ENCODE measurements around the gene UROD.
"Not testable (repeated sequence)": the region's sequence is repeated elsewhere in the genome, so short reads cannot be mapped to it uniquely, and the experiment has no call there.

UROD gene

GRCh38 chr1:45057542-45057941 is 45.5 kb downstream of the UROD start:
- Histone ChIP-seq H3K27me3 (replicated peaks; ENCODE audit: insufficient read depth, low read length) (no peaks in the 10 kb centered on the region), H2AFZ (ENCODE audit: low read length) (no peak overlapping the region), H3K9ac (ENCODE audit: low read length) (no peak overlapping the region), H3K4me1 (ENCODE audit: low read length) (peaks cover 2% of the 10 kb centered on the region; the same call in 1 of the 2 replicates), H3K36me3 (replicated peaks; ENCODE audit: insufficient read depth, low read length) (no peaks in the 10 kb centered on the region), H3K9me3 (replicated peaks; ENCODE audit: insufficient read depth, low read length) (no peaks in the 10 kb centered on the region), H3K79me2 (ENCODE audit: low read length) (no peaks in the 10 kb centered on the region), H3K9me2 (replicated peaks; ENCODE audit: insufficient read depth, low read length) (no peaks in the 10 kb centered on the region), H3K4me3 (ENCODE audit: low read length) (no peak overlapping the region), H4K20me1 (ENCODE audit: insufficient read depth, low read length) (no peaks in the 10 kb centered on the region), H3K27ac (ENCODE audit: low read length) (no peak overlapping the region), H3K4me2 (ENCODE audit: low read depth, low read length) (no peak overlapping the region), H3F3A (ENCODE audit: insufficient read depth, low read length) (no peaks in the 10 kb centered on the region)
- no peak for DNase-seq
- TF ChIP-seq CTCF (IDR thresholded peaks at IDR 0.05; ENCODE audit: low read length) (no peak), EZH2 (optimal IDR thresholded peaks at IDR 0.05; ENCODE audit: low read depth, low read length) (no peak), EZH2phosphoT487 (IDR thresholded peaks at IDR 0.05; ENCODE audit: low read length) (no peak)

DNA sequence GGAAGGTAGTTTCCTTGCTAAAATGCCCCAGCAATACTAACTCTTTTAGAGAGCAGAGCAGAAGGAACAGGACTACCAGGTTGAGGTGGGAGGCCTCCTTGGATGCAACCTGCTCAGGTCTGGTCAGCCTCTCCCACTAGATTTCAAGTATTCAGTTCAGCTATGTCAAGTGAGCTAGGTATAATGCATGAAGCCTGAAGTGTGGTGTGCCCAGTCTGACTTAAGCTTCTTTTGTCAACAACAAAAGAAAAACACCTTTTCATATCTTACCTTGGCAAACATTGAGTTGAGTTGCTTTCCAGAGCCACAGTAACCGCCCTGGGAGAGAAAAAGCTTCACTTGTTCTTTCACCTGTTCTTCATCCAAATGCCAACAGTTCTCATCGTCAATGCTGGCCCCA is 47.8 kb downstream of the UROD start:
- TF ChIP-seq EZH2 (optimal IDR thresholded peaks at IDR 0.05; ENCODE audit: low read depth, low read length) (no peak), CTCF (IDR thresholded peaks at IDR 0.05; ENCODE audit: low read length) (no peak), EZH2phosphoT487 (IDR thresholded peaks at IDR 0.05; ENCODE audit: low read length) (no peak)

GRCh38 chr1:45062463-45062862 is 50.4 kb downstream of the UROD start:
- H3K36me3 ChIP-seq (replicated peaks; ENCODE audit: insufficient read depth, low read length); H2AFZ ChIP-seq (ENCODE audit: low read length); H3K79me2 ChIP-seq (ENCODE audit: low read length); H3K27ac ChIP-seq (ENCODE audit: low read length); H3K4me1 ChIP-seq (ENCODE audit: low read length); H4K20me1 ChIP-seq (ENCODE audit: insufficient read depth, low read length); DNase-seq; H3F3A ChIP-seq (ENCODE audit: insufficient read depth, low read length); H3K9ac ChIP-seq (ENCODE audit: low read length); H3K4me2 ChIP-seq (ENCODE audit: low read depth, low read length); H3K4me3 ChIP-seq (ENCODE audit: low read length); H3K9me2 ChIP-seq (replicated peaks; ENCODE audit: insufficient read depth, low read length); H3K27me3 ChIP-seq (replicated peaks; ENCODE audit: insufficient read depth, low read length); H3K9me3 ChIP-seq (replicated peaks; ENCODE audit: insufficient read depth, low read length): not testable (repeated sequence)

More for the DNA sequence above, 47.8 kb downstream of the UROD start:
- Histone ChIP-seq H3K36me3 (replicated peaks; ENCODE audit: insufficient read depth, low read length) (no peaks in the 10 kb centered on the region), H3F3A (ENCODE audit: insufficient read depth, low read length) (no peaks in the 10 kb centered on the region), H3K4me1 (ENCODE audit: low read length) (no peaks in the 10 kb centered on the region), H3K79me2 (ENCODE audit: low read length) (no peaks in the 10 kb centered on the region), H3K27ac (ENCODE audit: low read length) (no peak overlapping the region), H4K20me1 (ENCODE audit: insufficient read depth, low read length) (no peaks in the 10 kb centered on the region), H3K4me2 (ENCODE audit: low read depth, low read length) (no peak overlapping the region), H3K9me2 (replicated peaks; ENCODE audit: insufficient read depth, low read length) (no peaks in the 10 kb centered on the region), H2AFZ (ENCODE audit: low read length) (no peak overlapping the region), H3K9ac (ENCODE audit: low read length) (no peak overlapping the region), H3K9me3 (replicated peaks; ENCODE audit: insufficient read depth, low read length) (no peaks in the 10 kb centered on the region), H3K27me3 (replicated peaks; ENCODE audit: insufficient read depth, low read length) (no peaks in the 10 kb centered on the region), H3K4me3 (ENCODE audit: low read length) (no peak overlapping the region)
- DNase-seq: no peak

- H2AFZ ChIP-seq (ENCODE audit: low read length): no peak overlapping the region
- no peak overlapping the region for H3K9ac ChIP-seq (ENCODE audit: low read length)
- no peak for TF ChIP-seq EZH2phosphoT487 (IDR thresholded peaks at IDR 0.05; ENCODE audit: low read length)
- TF ChIP-seq EZH2 (optimal IDR thresholded peaks at IDR 0.05; ENCODE audit: low read depth, low read length): no peak
- no peak for TF ChIP-seq CTCF (IDR thresholded peaks at IDR 0.05; ENCODE audit: low read length)
- no peaks in the 10 kb centered on the region for H3F3A ChIP-seq (ENCODE audit: insufficient read depth, low read length)
- no peaks in the 10 kb centered on the region for H4K20me1 ChIP-seq (ENCODE audit: insufficient read depth, low read length)
- H3K9me3 ChIP-seq (replicated peaks; ENCODE audit: insufficient read depth, low read length): no peaks in the 10 kb centered on the region
- no peaks in the 10 kb centered on the region for H3K9me2 ChIP-seq (replicated peaks; ENCODE audit: insufficient read depth, low read length)
- no peaks in the 10 kb centered on the region for H3K27me3 ChIP-seq (replicated peaks; ENCODE audit: insufficient read depth, low read length)
- no peak overlapping the region for H3K4me3 ChIP-seq (ENCODE audit: low read length)
- no peak for DNase-seq
- no peak overlapping the region for H3K4me2 ChIP-seq (ENCODE audit: low read depth, low read length)
- no peaks in the 10 kb centered on the region for H3K4me1 ChIP-seq (ENCODE audit: low read length)
- no peaks in the 10 kb centered on the region for H3K36me3 ChIP-seq (replicated peaks; ENCODE audit: insufficient read depth, low read length)
- no peak overlapping the region for H3K27ac ChIP-seq (ENCODE audit: low read length)
- H3K79me2 ChIP-seq (ENCODE audit: low read length): no peaks in the 10 kb centered on the region
Measured at GRCh38 chr1:45065083-45065482, 53.0 kb downstream of the UROD start.

Data from MM.1S (cell line).